Bronchial epithelial cell (primary cell): ENCODE measurements around the gene PELI1. TPM values are rescaled to one million over a fixed set of nuclear protein-coding genes. Genes with fewer than 3 reads are reported as not detected.

Source experiments
- DNase-seq: peaks from one replicate; pipeline ENCODE4 v3.0.0-alpha.2; 2010; ENCODE audit warnings: low read depth
- FAIRE-seq: peaks from 2 replicates; lab custom pipeline; 2011; peaks lifted over from hg19 to GRCh38; lab: Jason Lieb, UNC
- H3K27me3 ChIP-seq: 2 replicates; pipeline ENCODE4 v1.5.1; 2011; ENCODE audit warnings: low read length; ENCODE audit not compliant: control insufficient read depth, insufficient read depth
- H3K36me3 ChIP-seq: 2 replicates; pipeline ENCODE4 v1.5.1; 2011; ENCODE audit warnings: low read length; ENCODE audit not compliant: control insufficient read depth, insufficient read depth
- H3K4me3 ChIP-seq: 2 replicates; pipeline ENCODE4 v1.5.1; 2011; ENCODE audit warnings: mild to moderate bottlenecking, low read depth, low read length, control low read depth
- CTCF ChIP-seq: IDR thresholded peaks from 2 replicates; pipeline ENCODE4 v1.5.1; 2011; ENCODE audit warnings: mild to moderate bottlenecking, moderate library complexity, low read length, control low read depth, inconsistent platforms; ENCODE audit not compliant: insufficient read depth, severe bottlenecking
- total RNA-seq: library from RNA; depleted of rRNA; stranded (reverse); fragments of >200 nt; gene quantifications from 2 replicates; pipeline ENCODE4 v1.2.1, GENCODE V29; 2014

Gene PELI1
- total RNA-seq, 1 donor from 2014 or later: 22.9 TPM

- Histone ChIP-seq H3K27me3 (no peaks in the 10 kb centered on the region), H3K4me3 (no peak overlapping the region), H3K36me3 (no peaks in the 10 kb centered on the region)
- TF ChIP-seq CTCF: no peak
- FAIRE-seq (no peak), DNase-seq (no peak)
Measured at GRCh38 chr2:64067326-64067725, 76.9 kb downstream of the PELI1 start.

- Histone ChIP-seq H3K36me3 (no peaks in the 10 kb centered on the region), H3K4me3 (no peak overlapping the region), H3K27me3 (no peaks in the 10 kb centered on the region)
- DNase-seq: peak; percentile 46
- FAIRE-seq: no peak
- TF ChIP-seq CTCF: no peak
Measured at GRCh38 chr2:64065516-64065915, 78.7 kb downstream of the PELI1 start.

- Histone ChIP-seq H3K4me3 (no peak overlapping the region), H3K36me3 (no peaks in the 10 kb centered on the region), H3K27me3 (no peaks in the 10 kb centered on the region)
- no peak for TF ChIP-seq CTCF
- DNase-seq (peak; percentile 92), FAIRE-seq (no peak)
Measured at GRCh38 chr2:64063924-64064331, 80.3 kb downstream of the PELI1 start.

GRCh38 chr2:64063454-64063853, 80.8 kb downstream of the PELI1 start:
- H3K36me3 ChIP-seq: no peaks in the 10 kb centered on the region
- DNase-seq (no peak), FAIRE-seq (no peak)
- no peak for TF ChIP-seq CTCF
- no peak overlapping the region for H3K4me3 ChIP-seq
- no peaks in the 10 kb centered on the region for H3K27me3 ChIP-seq

GRCh38 chr2:64062840-64063239, 81.4 kb downstream of the PELI1 start:
- Histone ChIP-seq H3K27me3 (no peaks in the 10 kb centered on the region), H3K36me3 (no peaks in the 10 kb centered on the region), H3K4me3 (no peak overlapping the region)
- no peak for TF ChIP-seq CTCF
- FAIRE-seq (no peak), DNase-seq (peak; percentile 89)

- H3K36me3 ChIP-seq: no peaks in the 10 kb centered on the region
- no peak overlapping the region for H3K4me3 ChIP-seq
- no peaks in the 10 kb centered on the region for H3K27me3 ChIP-seq
- TF ChIP-seq CTCF: no peak
- no peak for DNase-seq
- no peak for FAIRE-seq
Measured at GRCh38 chr2:64059270-64059669, 85.0 kb downstream of the PELI1 start.
